Measurements from ENCODE around the gene ENOX2. TPM values are rescaled to one million over a fixed set of nuclear protein-coding genes. Genes with fewer than 3 reads are reported as not detected.
"Not testable (repeated sequence)": the region's sequence is repeated elsewhere in the genome, so short reads cannot be mapped to it uniquely, and the experiment has no call there.

The ENOX2 gene
- total and polyA plus RNA-seq, 7 donors: 4.7 to 13.4 (median 10.5) TPM

DNA sequence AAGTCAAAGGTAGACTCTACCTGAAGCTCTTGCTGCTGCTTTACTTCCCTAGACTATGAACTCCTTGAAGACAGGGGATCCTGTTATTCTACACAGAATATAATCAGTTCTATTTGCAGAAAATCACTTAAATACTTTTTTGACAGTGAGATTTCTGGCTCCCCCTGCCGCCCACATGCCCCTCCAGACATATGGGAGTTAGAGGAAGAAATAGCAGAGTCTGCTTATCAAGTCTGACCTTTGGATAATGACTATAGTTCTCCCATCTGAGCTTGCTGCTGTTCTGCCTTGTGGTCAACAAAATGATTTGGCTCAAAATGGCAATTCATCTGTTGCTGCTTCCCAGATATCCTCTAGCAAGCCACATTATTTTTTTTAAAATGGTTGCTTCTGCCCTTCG, 101.1 kb downstream of the ENOX2 start:
- H3K27ac ChIP-seq: no peak overlapping the region
- H3K4me3 ChIP-seq: no peak overlapping the region
- TF ChIP-seq CTCF (IDR thresholded peaks at IDR 0.05): no peak
- H3K27me3 ChIP-seq (ENCODE audit: insufficient read depth in 3 of 3, low read length in 2 of 3): no peaks in the 10 kb centered on the region
- no peak for ATAC-seq
- H3K4me1 ChIP-seq: no peaks in the 10 kb centered on the region
- WGBS, 3 donors: 79 to 96% (median 90%) methylated on average over 2 of the region's 2 CpGs
- DNase-seq: no peak
- intact Hi-C loops (cut with DNase I): no loop called here
- no peaks in the 10 kb centered on the region for H3K9me3 ChIP-seq
- H3K36me3 ChIP-seq (ENCODE audit: insufficient read depth in 1 of 2, low read depth in 1 of 2): no peaks in the 10 kb centered on the region

DNA sequence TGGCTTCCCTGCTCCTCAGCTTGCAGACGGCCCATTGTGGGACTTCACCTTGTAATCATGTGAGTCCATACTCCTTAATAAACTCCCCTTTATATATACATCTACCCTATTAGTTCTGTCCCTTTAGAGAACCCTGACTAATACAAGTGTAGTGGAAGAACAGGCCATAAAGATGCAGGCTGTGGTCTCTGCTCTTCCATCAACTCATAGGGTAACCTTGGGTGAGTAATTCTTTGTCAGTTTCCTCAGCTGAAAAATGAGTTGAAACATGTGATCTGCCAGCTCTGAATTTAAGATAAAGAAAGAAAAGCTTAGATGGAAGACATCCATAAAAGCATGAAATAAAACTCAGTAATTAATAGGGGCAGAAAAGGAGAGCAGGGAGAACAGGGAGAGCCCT, 103.6 kb downstream of the ENOX2 start:
- H3K36me3 ChIP-seq (ENCODE audit: insufficient read depth in 1 of 2, low read depth in 1 of 2): no peaks in the 10 kb centered on the region
- H3K4me1 ChIP-seq: no peaks in the 10 kb centered on the region
- whole genome bisulfite sequencing, 3 donors: 79 to 100% (median 94%) methylated on average over 1 of the region's 1 CpG
- DNase-seq (no peak), ATAC-seq (no peak)
- no peak for TF ChIP-seq CTCF (IDR thresholded peaks at IDR 0.05)
- intact Hi-C loops (cut with DNase I): no loop called here
- H3K9me3 ChIP-seq: no peaks in the 10 kb centered on the region
- H3K27ac ChIP-seq: no peak overlapping the region
- no peak overlapping the region for H3K4me3 ChIP-seq
- H3K27me3 ChIP-seq (ENCODE audit: insufficient read depth in 3 of 3, low read length in 2 of 3): no peaks in the 10 kb centered on the region

- no peak overlapping the region for H3K4me3 ChIP-seq
- no peaks in the 10 kb centered on the region for H3K36me3 ChIP-seq (ENCODE audit: insufficient read depth in 1 of 2, low read depth in 1 of 2)
- H3K27ac ChIP-seq: no peak overlapping the region
- ATAC-seq: no peak
- no peaks in the 10 kb centered on the region for H3K27me3 ChIP-seq (ENCODE audit: insufficient read depth in 3 of 3, low read length in 2 of 3)
- TF ChIP-seq CTCF (IDR thresholded peaks at IDR 0.05): no peak
- intact Hi-C loops (cut with DNase I): no loop called here
- H3K4me1 ChIP-seq: no peaks in the 10 kb centered on the region
- DNase-seq: no peak
- H3K9me3 ChIP-seq: peaks cover 3% of the 10 kb centered on the region
These were observed 109.0 kb downstream of the ENOX2 start for GRCh38 chrX:130793975-130794374.

DNA sequence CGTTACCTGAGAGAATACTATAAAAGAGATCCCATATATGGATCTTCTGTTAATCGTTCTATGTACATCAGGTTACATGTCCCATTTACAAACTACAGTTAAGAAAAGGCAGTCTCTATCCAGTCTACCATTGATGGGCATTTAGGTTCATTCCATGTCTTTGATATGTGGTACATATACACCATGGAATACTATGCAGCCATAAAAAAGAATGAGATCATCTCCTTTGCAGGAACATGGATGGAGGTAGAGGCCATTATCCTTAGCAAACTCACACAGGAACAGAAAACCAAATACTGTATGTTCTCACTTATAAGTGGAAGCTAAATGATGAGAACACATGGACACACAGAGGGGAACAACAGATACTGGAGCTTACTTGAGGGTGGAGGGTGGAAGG, 111.1 kb downstream of the ENOX2 start:
- intact Hi-C loops (cut with DNase I); H3K36me3 ChIP-seq (ENCODE audit: insufficient read depth in 1 of 2, low read depth in 1 of 2); H3K4me1 ChIP-seq; H3K4me3 ChIP-seq; DNase-seq; H3K27ac ChIP-seq; H3K27me3 ChIP-seq (ENCODE audit: insufficient read depth in 3 of 3, low read length in 2 of 3); ATAC-seq; H3K9me3 ChIP-seq: not testable (repeated sequence)
- WGBS, 3 donors: 88 to 96% (median 94%) methylated on average over 2 of the region's 2 CpGs

DNA sequence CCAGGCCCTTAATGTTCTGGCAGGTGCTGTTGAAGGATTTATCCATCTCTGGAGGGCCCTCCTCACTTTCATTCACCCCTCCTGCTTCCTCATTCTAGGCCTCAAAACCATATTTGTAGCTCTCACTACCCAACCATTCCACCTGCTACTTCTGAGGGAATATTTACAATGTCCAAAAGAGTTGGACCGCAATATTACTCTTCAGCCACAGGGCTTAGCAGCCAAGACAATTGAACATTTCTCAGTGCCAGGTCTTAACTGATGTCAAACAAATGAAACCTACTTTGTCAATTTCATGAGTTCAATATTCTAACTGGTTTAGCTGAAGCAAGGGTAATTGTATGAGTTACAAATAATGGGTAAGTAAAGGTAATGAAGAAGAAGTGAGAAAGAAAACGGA, 113.2 kb downstream of the ENOX2 start:
- intact Hi-C loops (cut with DNase I): no loop called here
- no peaks in the 10 kb centered on the region for H3K36me3 ChIP-seq (ENCODE audit: insufficient read depth in 1 of 2, low read depth in 1 of 2)
- no peak overlapping the region for H3K4me3 ChIP-seq
- ATAC-seq (no peak), DNase-seq (no peak)
- no peak for TF ChIP-seq CTCF (IDR thresholded peaks at IDR 0.05)
- H3K27ac ChIP-seq: no peak overlapping the region
- H3K4me1 ChIP-seq: no peaks in the 10 kb centered on the region
- WGBS, 3 donors: 84 to 98% (median 92%) methylated on average over 2 of the region's 2 CpGs
- peaks cover 3% of the 10 kb centered on the region for H3K9me3 ChIP-seq
- H3K27me3 ChIP-seq (ENCODE audit: insufficient read depth in 3 of 3, low read length in 2 of 3): no peaks in the 10 kb centered on the region

Measured in psoas muscle (tissue), 8 donors.